MM.1S (cell line): ENCODE results near the gene COL21A1.

Source experiments
- EZH2 ChIP-seq: fragments of 300-600 bp; sonication (generic); optimal IDR thresholded peaks from 2 replicates; pipeline ENCODE3; 2017; ENCODE audit warnings: low read depth, mild to moderate bottlenecking, antibody characterized with exemption, low read length, mixed read lengths
- EZH2phosphoT487 ChIP-seq: fragments of 300-600 bp; sonication (generic); IDR thresholded peaks from 2 replicates; pipeline ENCODE4 v1.6.1; 2018; ENCODE audit warnings: antibody characterized with exemption, low read length
- TF ChIP-seq, protein P1 (sequence below): fragments of 300-600 bp; sonication (generic); IDR thresholded peaks from 2 replicates; pipeline ENCODE4 v1.5.1; 2016; ENCODE audit warnings: antibody characterized with exemption, low read length, mixed read lengths

DNA sequence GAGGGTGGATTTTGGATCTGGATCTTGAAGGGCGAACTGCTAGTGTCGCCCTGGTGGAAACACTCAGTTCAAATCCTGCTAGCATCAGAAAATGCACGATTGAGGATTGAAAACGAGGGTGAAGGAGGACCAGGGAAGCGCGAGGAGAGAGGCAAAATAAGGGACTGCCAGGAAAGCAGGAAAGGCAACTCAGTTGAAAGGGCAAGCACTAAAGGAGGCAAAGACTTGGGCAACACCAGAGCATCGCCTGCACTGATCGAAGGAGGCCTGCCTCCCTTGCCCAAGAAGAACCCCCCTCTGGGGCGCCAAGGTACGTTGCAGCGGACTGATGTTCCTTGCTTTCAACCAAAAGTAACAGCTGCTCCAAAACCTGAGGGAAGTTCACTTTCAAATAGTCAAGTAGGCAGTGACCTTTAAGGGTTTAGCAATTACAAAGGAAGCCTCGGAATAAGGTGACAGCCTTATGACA lies 308 bp upstream of the COL21A1 start:
- TF ChIP-seq, protein P1, sequence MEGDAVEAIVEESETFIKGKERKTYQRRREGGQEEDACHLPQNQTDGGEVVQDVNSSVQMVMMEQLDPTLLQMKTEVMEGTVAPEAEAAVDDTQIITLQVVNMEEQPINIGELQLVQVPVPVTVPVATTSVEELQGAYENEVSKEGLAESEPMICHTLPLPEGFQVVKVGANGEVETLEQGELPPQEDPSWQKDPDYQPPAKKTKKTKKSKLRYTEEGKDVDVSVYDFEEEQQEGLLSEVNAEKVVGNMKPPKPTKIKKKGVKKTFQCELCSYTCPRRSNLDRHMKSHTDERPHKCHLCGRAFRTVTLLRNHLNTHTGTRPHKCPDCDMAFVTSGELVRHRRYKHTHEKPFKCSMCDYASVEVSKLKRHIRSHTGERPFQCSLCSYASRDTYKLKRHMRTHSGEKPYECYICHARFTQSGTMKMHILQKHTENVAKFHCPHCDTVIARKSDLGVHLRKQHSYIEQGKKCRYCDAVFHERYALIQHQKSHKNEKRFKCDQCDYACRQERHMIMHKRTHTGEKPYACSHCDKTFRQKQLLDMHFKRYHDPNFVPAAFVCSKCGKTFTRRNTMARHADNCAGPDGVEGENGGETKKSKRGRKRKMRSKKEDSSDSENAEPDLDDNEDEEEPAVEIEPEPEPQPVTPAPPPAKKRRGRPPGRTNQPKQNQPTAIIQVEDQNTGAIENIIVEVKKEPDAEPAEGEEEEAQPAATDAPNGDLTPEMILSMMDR = no peak
- TF ChIP-seq EZH2 = no peak
- no peak for TF ChIP-seq EZH2phosphoT487
